ENCODE measurements around the gene SERGEF.

The SERGEF gene

DNA sequence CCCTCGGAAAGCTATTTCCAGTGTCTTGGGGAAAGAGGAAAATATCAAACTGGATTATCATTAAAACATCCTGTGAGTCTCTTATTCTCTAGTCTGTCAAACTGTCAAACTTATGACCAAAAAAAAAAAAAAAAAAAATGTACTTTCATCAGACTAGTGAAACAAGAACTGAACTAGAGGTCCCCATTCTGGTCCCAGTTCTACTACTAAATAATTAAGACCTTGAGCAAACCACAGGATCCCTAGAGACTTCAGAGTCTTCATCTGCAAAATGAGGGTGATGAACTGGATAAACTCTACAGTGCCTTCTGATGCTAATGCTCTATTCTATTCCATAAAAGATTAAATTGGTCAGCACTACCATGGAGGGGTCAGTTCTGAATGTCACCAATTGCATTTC lies 105.8 kb downstream of the SERGEF start:
- TF ChIP-seq, protein P1, sequence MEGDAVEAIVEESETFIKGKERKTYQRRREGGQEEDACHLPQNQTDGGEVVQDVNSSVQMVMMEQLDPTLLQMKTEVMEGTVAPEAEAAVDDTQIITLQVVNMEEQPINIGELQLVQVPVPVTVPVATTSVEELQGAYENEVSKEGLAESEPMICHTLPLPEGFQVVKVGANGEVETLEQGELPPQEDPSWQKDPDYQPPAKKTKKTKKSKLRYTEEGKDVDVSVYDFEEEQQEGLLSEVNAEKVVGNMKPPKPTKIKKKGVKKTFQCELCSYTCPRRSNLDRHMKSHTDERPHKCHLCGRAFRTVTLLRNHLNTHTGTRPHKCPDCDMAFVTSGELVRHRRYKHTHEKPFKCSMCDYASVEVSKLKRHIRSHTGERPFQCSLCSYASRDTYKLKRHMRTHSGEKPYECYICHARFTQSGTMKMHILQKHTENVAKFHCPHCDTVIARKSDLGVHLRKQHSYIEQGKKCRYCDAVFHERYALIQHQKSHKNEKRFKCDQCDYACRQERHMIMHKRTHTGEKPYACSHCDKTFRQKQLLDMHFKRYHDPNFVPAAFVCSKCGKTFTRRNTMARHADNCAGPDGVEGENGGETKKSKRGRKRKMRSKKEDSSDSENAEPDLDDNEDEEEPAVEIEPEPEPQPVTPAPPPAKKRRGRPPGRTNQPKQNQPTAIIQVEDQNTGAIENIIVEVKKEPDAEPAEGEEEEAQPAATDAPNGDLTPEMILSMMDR (IDR thresholded peaks at IDR 0.05): no peak
- H3K4me3 ChIP-seq (ENCODE audit: low read depth in 1 of 2, low read length in 1 of 2): no peak overlapping the region
- H3K27me3 ChIP-seq: no peaks in the 10 kb centered on the region
- no peaks in the 10 kb centered on the region for H3K9me3 ChIP-seq
- no peaks in the 10 kb centered on the region for H3K4me1 ChIP-seq (ENCODE audit: control insufficient read depth in 1 of 2, insufficient read depth in 1 of 2, low read depth in 1 of 2, low read length in 1 of 2)
- no peaks in the 10 kb centered on the region for H3K36me3 ChIP-seq
- no peak overlapping the region for H3K27ac ChIP-seq

DNA sequence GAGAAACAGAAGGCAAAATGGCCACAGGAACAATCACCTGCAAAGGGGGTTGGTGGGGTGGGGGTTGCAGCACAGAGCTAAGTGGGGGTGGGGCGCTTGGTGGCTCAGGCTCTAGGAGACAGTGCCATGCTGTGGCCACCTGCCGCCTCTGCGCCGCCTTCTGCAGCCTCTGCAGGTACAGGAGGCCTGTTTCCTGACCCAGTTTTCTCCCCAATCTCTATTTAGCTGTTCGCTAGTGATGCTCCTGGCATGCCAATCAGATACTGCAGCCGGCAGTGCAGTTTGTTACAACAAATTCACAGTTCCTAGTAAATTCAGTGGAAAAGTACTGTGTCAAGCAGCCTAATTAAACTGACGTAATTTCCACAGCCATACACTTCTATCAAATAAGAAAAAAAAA lies 106.4 kb downstream of the SERGEF start:
- H3K4me1 ChIP-seq (ENCODE audit: control insufficient read depth in 1 of 2, insufficient read depth in 1 of 2, low read depth in 1 of 2, low read length in 1 of 2): no peaks in the 10 kb centered on the region
- H3K27ac ChIP-seq: no peak overlapping the region
- TF ChIP-seq, protein P1 (IDR thresholded peaks at IDR 0.05): no peak
- H3K4me3 ChIP-seq (ENCODE audit: low read depth in 1 of 2, low read length in 1 of 2): no peak overlapping the region
- no peaks in the 10 kb centered on the region for H3K9me3 ChIP-seq
- H3K36me3 ChIP-seq: no peaks in the 10 kb centered on the region
- H3K27me3 ChIP-seq: no peaks in the 10 kb centered on the region

DNA sequence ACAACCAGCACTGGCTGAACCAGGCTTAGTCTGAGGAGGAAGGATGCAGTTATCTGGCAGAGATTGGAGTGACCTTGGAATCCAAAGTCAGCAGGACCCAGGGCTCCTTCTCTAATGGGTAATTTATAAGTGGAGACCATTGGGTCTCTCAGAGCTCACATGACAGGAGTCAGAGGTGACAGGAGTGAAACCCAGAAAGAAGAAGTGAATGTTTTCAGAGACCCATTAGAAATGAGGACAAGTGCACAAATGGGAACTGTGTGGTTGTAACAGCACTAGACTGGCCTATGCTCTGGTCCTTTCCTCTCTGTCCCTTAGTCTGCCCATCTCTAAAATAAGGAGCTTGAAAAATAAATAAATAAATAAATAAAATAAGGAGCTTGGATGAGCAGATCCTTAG lies 107.4 kb downstream of the SERGEF start:
- TF ChIP-seq, protein P1 (IDR thresholded peaks at IDR 0.05): no peak
- Histone ChIP-seq H3K4me1 (ENCODE audit: control insufficient read depth in 1 of 2, insufficient read depth in 1 of 2, low read depth in 1 of 2, low read length in 1 of 2) (no peaks in the 10 kb centered on the region), H3K27me3 (no peaks in the 10 kb centered on the region), H3K36me3 (no peaks in the 10 kb centered on the region), H3K9me3 (no peaks in the 10 kb centered on the region), H3K27ac (no peak overlapping the region), H3K4me3 (ENCODE audit: low read depth in 1 of 2, low read length in 1 of 2) (no peak overlapping the region)

DNA sequence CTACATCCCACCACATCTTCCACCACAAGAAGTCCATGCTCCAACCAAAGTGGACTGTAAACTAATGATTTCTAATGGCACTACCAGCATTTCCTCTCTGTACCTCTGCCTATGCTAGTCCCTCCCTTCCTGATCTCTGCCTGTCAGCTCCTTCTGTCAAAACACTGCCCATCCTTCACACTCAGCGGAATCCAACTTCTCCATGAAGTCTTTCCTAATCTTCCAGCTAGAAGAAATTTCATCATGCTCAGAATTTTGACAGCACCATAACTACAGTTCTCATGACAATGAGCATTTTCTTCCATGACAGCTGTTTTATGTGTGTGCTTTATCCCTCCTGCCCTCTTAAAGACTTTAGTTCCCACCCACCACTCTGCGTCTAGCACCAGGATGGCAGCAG lies 111.4 kb downstream of the SERGEF start:
- H3K27ac ChIP-seq: no peak overlapping the region
- no peaks in the 10 kb centered on the region for H3K9me3 ChIP-seq
- TF ChIP-seq, protein P1 (IDR thresholded peaks at IDR 0.05): no peak
- no peaks in the 10 kb centered on the region for H3K27me3 ChIP-seq
- H3K4me3 ChIP-seq (ENCODE audit: low read depth in 1 of 2, low read length in 1 of 2): no peak overlapping the region
- H3K36me3 ChIP-seq: no peaks in the 10 kb centered on the region
- H3K4me1 ChIP-seq (ENCODE audit: control insufficient read depth in 1 of 2, insufficient read depth in 1 of 2, low read depth in 1 of 2, low read length in 1 of 2): no peaks in the 10 kb centered on the region

DNA sequence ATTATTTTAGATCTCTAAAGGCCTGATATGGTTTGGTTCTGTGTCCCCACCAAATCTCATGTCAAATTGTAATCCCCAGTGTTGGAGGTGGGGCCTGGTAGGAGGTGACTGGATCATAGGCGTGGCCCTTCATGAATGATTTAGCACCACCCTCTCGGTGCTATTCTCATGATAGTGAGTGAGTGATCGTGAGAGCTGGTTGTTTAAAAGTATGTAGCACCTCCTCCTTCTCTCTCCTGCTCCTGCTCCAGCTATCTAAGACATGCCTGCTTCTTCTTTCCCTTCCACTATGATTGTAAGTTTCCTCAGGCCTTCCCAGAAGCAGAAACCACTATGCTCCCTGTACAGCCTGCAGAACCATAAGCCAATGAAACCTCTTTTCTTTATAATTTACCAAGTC lies 114.1 kb downstream of the SERGEF start:
- TF ChIP-seq, protein P1 (IDR thresholded peaks at IDR 0.05): no peak
- Histone ChIP-seq H3K27me3 (no peaks in the 10 kb centered on the region), H3K4me1 (ENCODE audit: control insufficient read depth in 1 of 2, insufficient read depth in 1 of 2, low read depth in 1 of 2, low read length in 1 of 2) (no peaks in the 10 kb centered on the region), H3K36me3 (no peaks in the 10 kb centered on the region), H3K4me3 (ENCODE audit: low read depth in 1 of 2, low read length in 1 of 2) (no peak overlapping the region), H3K27ac (no peak overlapping the region), H3K9me3 (no peaks in the 10 kb centered on the region)

DNA sequence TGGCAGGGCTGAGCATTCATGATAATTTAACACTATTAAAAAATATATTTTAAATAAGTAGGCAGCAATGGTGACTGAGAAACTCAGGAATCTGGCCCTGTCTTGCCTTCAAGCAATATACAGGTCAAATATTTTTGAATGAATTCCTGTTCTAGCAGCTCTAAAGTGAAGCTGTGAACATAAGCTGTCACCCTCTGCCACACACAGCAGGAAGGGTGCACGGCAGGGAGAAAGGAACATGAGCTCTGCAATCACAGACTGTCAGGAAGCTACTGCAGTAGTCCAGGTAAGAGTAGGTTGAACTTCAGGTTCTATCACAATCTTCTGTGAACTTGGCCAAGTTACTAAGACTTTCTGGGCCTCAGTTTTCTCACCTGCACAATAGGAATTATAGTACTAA lies 114.8 kb downstream of the SERGEF start:
- no peak overlapping the region for H3K27ac ChIP-seq
- TF ChIP-seq, protein P1 (IDR thresholded peaks at IDR 0.05): no peak
- H3K9me3 ChIP-seq: no peaks in the 10 kb centered on the region
- H3K27me3 ChIP-seq: no peaks in the 10 kb centered on the region
- no peaks in the 10 kb centered on the region for H3K4me1 ChIP-seq (ENCODE audit: control insufficient read depth in 1 of 2, insufficient read depth in 1 of 2, low read depth in 1 of 2, low read length in 1 of 2)
- H3K36me3 ChIP-seq: no peaks in the 10 kb centered on the region
- no peak overlapping the region for H3K4me3 ChIP-seq (ENCODE audit: low read depth in 1 of 2, low read length in 1 of 2)
